Measurements from ENCODE around the gene ZMYND8. TPM values are rescaled to one million over a fixed set of nuclear protein-coding genes. Genes with fewer than 3 reads are reported as not detected.
"Not testable (repeated sequence)": the region's sequence is repeated elsewhere in the genome, so short reads cannot be mapped to it uniquely, and the experiment has no call there.

ZMYND8 gene
- total RNA-seq, 1 donor from 2014 or later = 40.1 TPM

DNA sequence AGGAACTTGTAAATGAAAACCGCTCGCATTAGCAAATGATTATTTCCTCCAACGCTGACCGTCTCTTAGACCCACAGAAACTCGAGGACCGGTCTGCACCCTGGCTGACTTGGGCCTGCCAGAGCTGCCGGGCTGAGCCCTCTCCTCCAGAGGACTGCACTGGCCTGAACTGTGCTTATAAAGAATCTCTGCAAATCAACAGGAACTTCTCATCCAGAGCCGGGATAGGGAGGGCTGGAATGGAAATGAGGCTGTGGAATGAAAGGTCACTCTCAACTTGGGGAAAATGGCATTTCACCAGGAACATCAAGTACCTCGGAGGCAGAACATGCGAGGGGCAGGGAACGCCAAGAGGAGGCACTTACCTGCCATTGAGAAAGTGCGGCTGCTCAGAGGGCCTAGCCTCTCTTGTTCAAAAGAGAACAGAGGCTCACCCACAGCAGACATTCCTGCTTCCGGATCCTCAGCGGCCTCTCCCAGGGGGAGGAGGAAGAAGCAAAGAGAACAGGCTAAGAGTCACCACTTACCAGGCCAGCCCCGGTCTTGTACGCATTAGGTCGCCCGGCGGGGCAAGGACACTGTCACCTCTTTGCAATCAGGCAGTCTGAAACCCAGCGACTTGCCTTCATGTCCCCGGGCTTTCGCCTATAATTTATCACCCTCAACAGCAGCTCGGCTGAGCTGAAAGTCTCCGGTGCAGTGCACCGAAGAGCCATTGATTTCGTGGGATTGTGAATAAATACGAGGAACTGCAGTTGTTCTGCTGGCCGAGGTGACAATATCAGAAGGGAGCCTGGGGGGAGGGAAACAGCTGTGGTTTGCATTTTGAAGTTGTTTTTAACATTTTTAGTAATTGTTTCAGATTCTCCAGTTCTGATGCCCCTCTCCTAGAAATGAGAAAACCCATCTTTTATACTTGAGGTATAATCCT is 37.6 kb downstream of the ZMYND8 start:
- intact Hi-C loops (cut with micrococcal nuclease) = loop anchor here (5.0 kb wide), 1 partner anchor 38 kb away; the partner anchor contains the start of gene ZMYND8
- DNase-seq (peak; percentile 83), ATAC-seq (peak; percentile 78)

GRCh38 chr20:47318027-47318585 is 38.4 kb downstream of the ZMYND8 start:
- intact Hi-C loops (cut with micrococcal nuclease) = loop anchor here (5.0 kb wide), 1 partner anchor 39 kb away; the partner anchor contains the start of gene ZMYND8
- DNase-seq = no peak
- peak; percentile 41 for ATAC-seq

DNA sequence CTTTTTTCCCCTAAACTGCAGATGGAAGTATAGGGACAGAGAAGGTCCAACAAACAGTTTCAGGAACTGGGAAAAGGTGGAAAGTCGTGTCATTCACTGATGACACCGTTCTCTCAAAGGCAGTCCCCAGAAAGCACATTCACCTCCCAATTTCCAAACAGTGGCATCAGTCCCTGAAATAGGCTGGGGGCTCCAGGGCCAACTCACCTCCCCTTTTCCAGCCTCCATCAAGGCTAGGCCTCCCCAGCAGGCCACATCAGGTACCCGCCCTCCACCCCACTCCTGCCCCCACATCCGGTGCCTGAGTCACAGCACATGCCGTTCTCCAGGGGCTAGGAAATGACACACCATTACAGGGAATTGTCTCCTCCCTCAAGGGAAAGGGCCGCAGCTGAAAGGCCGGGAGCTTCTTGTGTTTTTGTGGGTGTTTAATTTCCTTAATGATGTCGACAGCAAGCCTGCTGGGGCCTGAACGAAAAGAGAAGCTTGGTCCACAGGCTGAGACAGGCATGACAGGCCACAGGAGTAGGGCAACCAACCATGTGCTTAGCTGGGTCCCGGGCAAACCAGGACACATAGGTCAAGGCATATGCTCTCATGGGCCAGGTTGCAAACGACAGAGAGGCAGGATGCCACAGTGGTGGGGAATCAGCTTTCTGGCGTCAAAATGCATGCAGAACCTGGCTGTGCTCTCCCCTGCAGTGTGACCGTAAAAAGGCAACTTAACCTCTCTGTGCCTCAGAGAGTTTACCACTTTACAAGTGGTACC is 39.2 kb downstream of the ZMYND8 start:
- intact Hi-C loops (cut with micrococcal nuclease) = loop anchor here (5.0 kb wide), 1 partner anchor 40 kb away; the partner anchor contains the start of gene ZMYND8

GRCh38 chr20:47316776-47317126 is 39.7 kb downstream of the ZMYND8 start:
- intact Hi-C loops (cut with micrococcal nuclease) = loop anchor here (5.0 kb wide), 1 partner anchor 41 kb away; the partner anchor contains the start of gene ZMYND8
- DNase-seq (peak; percentile 25), ATAC-seq (no peak)

More for the DNA sequence above, 39.2 kb downstream of the ZMYND8 start:
- DNase-seq (peak; percentile 77), ATAC-seq (peak; percentile 62)

GRCh38 chr20:47315339-47316056 is 41.0 kb downstream of the ZMYND8 start:
- ATAC-seq (no peak), DNase-seq (peak; percentile 28)
- intact Hi-C loops (cut with micrococcal nuclease) = loop anchor here (5.0 kb wide), 1 partner anchor 42 kb away; the partner anchor contains the start of gene ZMYND8

DNA sequence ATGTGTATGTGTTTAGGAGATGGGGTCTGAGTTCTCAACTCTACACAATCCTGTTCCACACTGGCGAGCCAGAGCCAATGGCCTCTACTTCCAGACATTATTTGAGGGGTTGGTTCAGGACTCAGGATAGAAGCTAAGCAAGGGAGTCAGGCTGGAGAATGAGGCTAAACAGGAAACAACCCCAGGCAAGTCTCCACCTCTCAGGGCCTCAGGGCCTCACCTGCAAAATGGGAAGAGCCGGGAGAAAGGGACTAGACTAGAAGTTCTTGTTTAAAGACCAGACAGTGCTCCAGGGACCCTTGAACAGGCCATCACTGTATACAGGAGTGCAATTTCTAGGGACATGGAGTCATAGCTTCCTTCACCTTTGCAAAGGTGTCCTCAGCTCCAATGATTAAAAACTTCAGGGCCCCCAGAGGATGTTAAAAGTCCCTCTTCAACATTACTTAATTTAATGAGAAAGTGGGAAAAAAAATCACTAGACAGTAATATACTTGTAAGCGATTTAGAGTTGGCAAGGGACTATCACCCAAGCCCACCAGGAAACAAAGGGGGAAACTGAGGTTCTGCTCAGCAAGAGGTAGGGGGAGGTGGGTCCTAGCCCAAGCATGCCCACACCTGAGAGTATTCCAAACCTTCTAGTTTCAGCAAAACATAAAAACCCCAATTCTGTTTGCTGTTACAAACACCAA is 41.7 kb downstream of the ZMYND8 start:
- no peak for ATAC-seq

GRCh38 chr20:47311967-47312681 is 44.4 kb downstream of the ZMYND8 start:
- DNase-seq (peak; percentile 3), ATAC-seq (no peak)
- intact Hi-C loops (cut with micrococcal nuclease) = no loop called here

More for the DNA sequence above, 41.7 kb downstream of the ZMYND8 start:
- DNase-seq = peak; percentile 3
- intact Hi-C loops (cut with micrococcal nuclease) = loop anchor here (5.0 kb wide), 1 partner anchor 43 kb away; the partner anchor contains the start of gene ZMYND8

DNA sequence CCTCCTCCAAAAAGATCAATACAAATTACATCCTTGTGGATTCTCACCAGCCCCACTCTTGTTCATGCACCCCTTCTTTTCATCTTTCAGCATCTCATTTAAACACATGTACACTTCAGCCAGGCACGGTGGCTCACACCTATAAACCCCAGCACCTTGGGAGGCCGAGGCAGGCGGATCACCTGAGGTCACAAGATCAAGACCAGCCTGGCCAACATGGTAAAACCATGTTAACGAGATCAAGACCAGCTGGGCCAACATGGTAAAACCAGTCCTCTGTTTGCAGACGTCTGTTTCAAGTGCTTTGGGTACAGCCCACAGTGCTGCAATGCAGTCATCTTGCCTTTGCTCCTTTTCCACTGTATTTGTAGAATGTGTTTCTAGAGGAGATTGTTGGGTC is 45.3 kb downstream of the ZMYND8 start:
- no peak for DNase-seq
- no peak for ATAC-seq
- intact Hi-C loops (cut with micrococcal nuclease) = no loop called here

DNA sequence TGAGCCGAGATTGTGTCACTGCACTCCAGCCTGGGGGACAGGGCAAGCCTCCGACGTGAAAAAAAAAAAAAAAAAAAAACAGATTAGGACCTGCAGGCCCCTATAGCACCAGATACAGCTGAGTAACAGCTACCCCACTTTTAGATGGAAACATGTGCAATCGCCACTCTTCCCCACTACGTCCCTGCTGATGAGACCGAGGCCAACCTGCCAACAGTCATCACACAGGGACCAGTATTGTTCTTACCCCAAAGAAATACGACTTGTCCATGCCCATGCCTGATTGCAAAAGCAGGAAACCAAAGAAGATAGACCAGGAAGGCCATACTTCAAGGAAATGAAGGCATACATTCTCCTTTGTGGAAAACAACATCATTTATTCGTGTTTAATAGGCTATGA is 45.8 kb downstream of the ZMYND8 start:
- no peak for ATAC-seq
- no peak for DNase-seq
- intact Hi-C loops (cut with micrococcal nuclease) = no loop called here

DNA sequence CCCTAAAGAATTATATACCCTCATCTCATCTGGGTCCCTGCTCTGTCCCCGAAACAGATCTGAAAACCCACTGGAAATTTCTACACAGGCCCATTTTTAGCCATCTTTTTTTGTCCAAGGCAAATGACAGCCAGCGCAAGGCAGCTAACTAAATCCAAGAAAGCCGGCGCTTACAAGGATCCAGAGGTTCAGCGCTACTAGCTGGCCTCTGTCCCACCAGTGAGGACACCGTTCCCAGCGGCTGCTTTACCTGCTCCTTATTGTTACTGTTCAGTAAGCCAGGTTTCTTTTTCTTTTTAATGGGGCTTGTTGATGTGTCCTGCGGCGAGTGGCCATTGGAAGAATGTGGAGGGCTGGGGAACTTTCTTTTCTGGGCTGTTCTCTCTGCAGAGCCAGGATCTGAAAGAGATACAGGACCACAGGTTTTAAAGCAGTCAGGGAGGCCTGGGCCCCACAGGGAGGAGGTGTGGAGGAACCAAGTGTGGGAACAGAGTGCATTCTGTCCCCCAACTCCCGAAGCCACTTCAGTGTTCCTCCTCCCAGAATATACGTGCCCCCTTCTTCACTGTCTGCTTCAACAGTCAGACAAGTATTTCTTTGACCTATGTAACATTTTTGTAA is 46.6 kb downstream of the ZMYND8 start:
- intact Hi-C loops (cut with micrococcal nuclease) = no loop called here
- DNase-seq (peak; percentile 50), ATAC-seq (peak; percentile 13)

- no peak for DNase-seq
- no peak for ATAC-seq
- intact Hi-C loops (cut with micrococcal nuclease) = no loop called here
Measured at GRCh38 chr20:47309394-47309793, 47.1 kb downstream of the ZMYND8 start.

DNA sequence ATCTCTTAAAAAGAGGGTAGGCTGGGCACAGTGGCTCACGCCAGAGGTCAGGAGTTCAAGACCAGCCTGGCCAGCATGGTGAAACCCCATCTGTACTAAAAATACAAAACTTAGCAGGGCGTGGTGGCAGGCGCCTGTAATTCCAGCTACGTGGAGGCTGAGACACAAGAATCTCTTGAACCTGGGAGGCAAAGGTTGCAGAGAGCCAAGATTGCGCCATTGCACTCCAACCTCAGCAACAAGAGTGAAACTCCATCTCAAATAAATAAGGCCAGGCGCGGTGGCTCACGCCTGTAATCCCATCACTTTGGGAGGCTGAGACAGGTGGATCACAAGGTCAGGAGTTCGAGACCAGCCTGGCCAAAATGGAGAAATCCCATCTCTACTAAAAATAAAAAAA is 48.9 kb downstream of the ZMYND8 start:
- ATAC-seq; intact Hi-C loops (cut with micrococcal nuclease); DNase-seq: not testable (repeated sequence)

- DNase-seq (no peak), ATAC-seq (no peak)
- intact Hi-C loops (cut with micrococcal nuclease) = no loop called here
Measured at GRCh38 chr20:47306755-47307370, 49.6 kb downstream of the ZMYND8 start.

DNA sequence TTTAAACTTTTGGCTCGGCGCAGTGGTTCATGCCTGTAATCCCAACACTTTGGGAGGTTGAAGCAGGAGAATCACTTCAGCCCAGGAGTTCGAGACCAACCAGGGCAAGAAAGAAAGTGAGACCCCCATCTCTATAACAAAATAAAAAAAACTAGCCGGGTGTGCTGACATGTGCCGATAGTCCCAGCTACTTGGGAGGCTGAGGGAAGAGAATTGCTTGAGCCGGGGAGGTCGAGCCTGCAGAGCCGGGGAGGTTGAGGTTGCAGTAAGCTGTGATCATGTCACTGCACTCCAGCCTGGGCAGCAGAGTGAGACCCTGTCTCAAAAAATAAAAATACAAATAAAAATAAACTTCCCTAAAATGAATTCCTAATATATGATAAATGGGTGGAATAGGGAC is 50.4 kb downstream of the ZMYND8 start:
- ATAC-seq = no peak
- DNase-seq = no peak
- intact Hi-C loops (cut with micrococcal nuclease) = no loop called here

GRCh38 chr20:47305667-47306066 is 50.8 kb downstream of the ZMYND8 start:
- no peak for DNase-seq
- intact Hi-C loops (cut with micrococcal nuclease) = no loop called here
- no peak for ATAC-seq

- peak; percentile 27 for ATAC-seq
- no peak for DNase-seq
- intact Hi-C loops (cut with micrococcal nuclease) = no loop called here
Measured at GRCh38 chr20:47304287-47304686, 52.2 kb downstream of the ZMYND8 start.

DNA sequence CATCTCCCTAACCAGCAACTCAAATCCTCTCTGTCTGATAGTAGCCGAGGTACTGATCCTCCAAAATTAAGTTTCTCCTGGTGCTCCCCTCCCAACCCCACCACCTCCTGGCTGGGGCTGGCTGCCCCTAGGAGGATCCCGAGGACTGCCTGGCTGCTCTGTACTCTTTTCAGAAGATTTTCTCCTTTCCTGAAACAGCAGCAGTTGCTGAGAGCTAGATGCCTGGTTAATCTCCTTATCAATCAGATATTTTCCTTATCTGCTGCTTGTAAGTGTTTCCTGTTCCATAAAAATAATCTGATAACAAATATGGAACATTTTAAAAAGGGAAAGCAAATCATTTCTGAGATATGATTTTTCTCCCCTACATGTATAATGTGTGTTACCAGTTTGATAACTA is 52.8 kb downstream of the ZMYND8 start:
- ATAC-seq (peak; percentile 29), DNase-seq (no peak)
- intact Hi-C loops (cut with micrococcal nuclease) = no loop called here

Measured in left ventricle myocardium superior (tissue), 1 donor.